HepG2 (cell line): ENCODE measurements around the gene PTGIS. TPM values are rescaled to one million over a fixed set of nuclear protein-coding genes. Genes with fewer than 3 reads are reported as not detected.
A peak's percentile ranks its signal among the peaks of the same experiment; 100 is the strongest.

Source experiments
- CEBPB ChIP-seq: IDR thresholded peaks from 2 replicates; pipeline ENCODE4 v1.6.1; 2011; ENCODE audit warnings: low read depth, low read length, improper control_type of control experiment, borderline replicate concordance
- HMGA1 ChIP-seq: sonication (generic); formaldehyde crosslinking; conservative IDR thresholded peaks from 2 replicates; pipeline ENCODE4 v1.4.0; 2020; ENCODE audit warnings: missing genetic modification reagents
- HOXA9 ChIP-seq: sonication (generic); formaldehyde crosslinking; IDR thresholded peaks from 2 replicates; pipeline ENCODE4 v1.8.1; 2022; ENCODE audit warnings: missing genetic modification reagents, mild to moderate bottlenecking, moderate library complexity, borderline replicate concordance
- TBX3 ChIP-seq: fragments of 450-650 bp; IDR thresholded peaks from 2 replicates; pipeline ENCODE4 v1.6.1; 2017; ENCODE audit warnings: antibody characterized with exemption, mild to moderate bottlenecking, inconsistent platforms, borderline replicate concordance
- ZNF274 ChIP-seq: sonication (generic); formaldehyde crosslinking; IDR thresholded peaks from 2 replicates; pipeline ENCODE4 v1.5.1; 2020; ENCODE audit warnings: mild to moderate bottlenecking, missing genetic modification reagents
- ZNF781 ChIP-seq: sonication (generic); formaldehyde crosslinking; IDR thresholded peaks from 2 replicates; pipeline ENCODE4 v1.5.1; 2020; ENCODE audit warnings: borderline replicate concordance, mild to moderate bottlenecking, missing genetic modification reagents; ENCODE audit errors: not compliant biosample characterization
- ZNF891 ChIP-seq: sonication (generic); formaldehyde crosslinking; IDR thresholded peaks from 2 replicates; pipeline ENCODE4 v1.5.0; 2020; ENCODE audit warnings: mild to moderate bottlenecking, missing genetic modification reagents
- ZSCAN21 ChIP-seq: sonication (generic); formaldehyde crosslinking; IDR thresholded peaks from 2 replicates; pipeline ENCODE4 v1.8.0; 2022; ENCODE audit warnings: mild to moderate bottlenecking, missing genetic modification reagents, moderate library complexity, borderline replicate concordance
- polyA plus RNA-seq, 8 experiments: library from polyadenylated mRNA; depleted of rRNA in 3 of 8; stranded (reverse) in 7 of 8; unstranded in 1 of 8; fragments of >200 nt; fragmentation: Illumina TruSeq in 4 of 8; extraction: Trizol in 4 of 8; gene quantifications; 2 replicates each; pipeline versions ENCODE4 v1.2.1 to v1.2.3, GENCODE V29; 2011 to 2016; ENCODE audit warnings: low read depth in 4 of 8, missing spikeins in 1 of 8, mixed read lengths in 1 of 8; ENCODE audit not compliant: insufficient read depth in 1 of 8
- total RNA-seq, 5 experiments: library from RNA; depleted of rRNA; stranded (reverse); fragments of >200 nt; fragmentation: Illumina TruSeq; extraction: Trizol; gene quantifications; 2 replicates each; pipeline ENCODE4 v1.2.3, GENCODE V29; 2016; ENCODE audit warnings: low read depth in 1 of 5
- TF ChIP-seq, protein P1 (sequence below): sonication (generic); formaldehyde crosslinking; IDR thresholded peaks from 2 replicates; pipeline ENCODE4 v1.5.1; 2020; ENCODE audit warnings: mild to moderate bottlenecking, moderate library complexity, missing genetic modification reagents
- TF ChIP-seq, protein P2 (sequence below): IDR thresholded peaks from 2 replicates; pipeline ENCODE4 v1.4.0; 2020; ENCODE audit warnings: mild to moderate bottlenecking, missing genetic modification reagents
- TF ChIP-seq, protein P3 (sequence below): sonication (generic); formaldehyde crosslinking; IDR thresholded peaks from 2 replicates; pipeline ENCODE4 v1.5.0; 2020; ENCODE audit warnings: missing genetic modification reagents, mild to moderate bottlenecking, borderline replicate concordance

The PTGIS gene
- total and polyA plus RNA-seq, 2 of the 13 experiments (the other 11 are each of a cell fraction or from before 2014, with no cell fraction given): not detected

GRCh38 chr20:49594143-49594930, 26.4 kb upstream of the PTGIS start (continued):
- TF ChIP-seq TBX3: no peak
- 0 out of 2 replicates have a peak, but pooled peaks have one; percentile 24 for TF ChIP-seq ZSCAN21 (CRISPR knock-in tag)
- TF ChIP-seq, protein P1, sequence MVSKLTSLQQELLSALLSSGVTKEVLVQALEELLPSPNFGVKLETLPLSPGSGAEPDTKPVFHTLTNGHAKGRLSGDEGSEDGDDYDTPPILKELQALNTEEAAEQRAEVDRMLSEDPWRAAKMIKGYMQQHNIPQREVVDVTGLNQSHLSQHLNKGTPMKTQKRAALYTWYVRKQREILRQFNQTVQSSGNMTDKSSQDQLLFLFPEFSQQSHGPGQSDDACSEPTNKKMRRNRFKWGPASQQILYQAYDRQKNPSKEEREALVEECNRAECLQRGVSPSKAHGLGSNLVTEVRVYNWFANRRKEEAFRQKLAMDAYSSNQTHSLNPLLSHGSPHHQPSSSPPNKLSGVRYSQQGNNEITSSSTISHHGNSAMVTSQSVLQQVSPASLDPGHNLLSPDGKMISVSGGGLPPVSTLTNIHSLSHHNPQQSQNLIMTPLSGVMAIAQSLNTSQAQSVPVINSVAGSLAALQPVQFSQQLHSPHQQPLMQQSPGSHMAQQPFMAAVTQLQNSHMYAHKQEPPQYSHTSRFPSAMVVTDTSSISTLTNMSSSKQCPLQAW (CRISPR knock-in tag): no peak
- no peak for TF ChIP-seq HOXA9 (CRISPR knock-in tag)
- TF ChIP-seq CEBPB: peak; percentile 62; the same call in 1 of the 2 replicates
- TF ChIP-seq ZNF781 (CRISPR knock-in tag): no peak
- TF ChIP-seq ZNF274 (CRISPR knock-in tag): peak; percentile 45; the same call in 1 of the 2 replicates
- TF ChIP-seq HMGA1: no peak
- TF ChIP-seq, protein P2, sequence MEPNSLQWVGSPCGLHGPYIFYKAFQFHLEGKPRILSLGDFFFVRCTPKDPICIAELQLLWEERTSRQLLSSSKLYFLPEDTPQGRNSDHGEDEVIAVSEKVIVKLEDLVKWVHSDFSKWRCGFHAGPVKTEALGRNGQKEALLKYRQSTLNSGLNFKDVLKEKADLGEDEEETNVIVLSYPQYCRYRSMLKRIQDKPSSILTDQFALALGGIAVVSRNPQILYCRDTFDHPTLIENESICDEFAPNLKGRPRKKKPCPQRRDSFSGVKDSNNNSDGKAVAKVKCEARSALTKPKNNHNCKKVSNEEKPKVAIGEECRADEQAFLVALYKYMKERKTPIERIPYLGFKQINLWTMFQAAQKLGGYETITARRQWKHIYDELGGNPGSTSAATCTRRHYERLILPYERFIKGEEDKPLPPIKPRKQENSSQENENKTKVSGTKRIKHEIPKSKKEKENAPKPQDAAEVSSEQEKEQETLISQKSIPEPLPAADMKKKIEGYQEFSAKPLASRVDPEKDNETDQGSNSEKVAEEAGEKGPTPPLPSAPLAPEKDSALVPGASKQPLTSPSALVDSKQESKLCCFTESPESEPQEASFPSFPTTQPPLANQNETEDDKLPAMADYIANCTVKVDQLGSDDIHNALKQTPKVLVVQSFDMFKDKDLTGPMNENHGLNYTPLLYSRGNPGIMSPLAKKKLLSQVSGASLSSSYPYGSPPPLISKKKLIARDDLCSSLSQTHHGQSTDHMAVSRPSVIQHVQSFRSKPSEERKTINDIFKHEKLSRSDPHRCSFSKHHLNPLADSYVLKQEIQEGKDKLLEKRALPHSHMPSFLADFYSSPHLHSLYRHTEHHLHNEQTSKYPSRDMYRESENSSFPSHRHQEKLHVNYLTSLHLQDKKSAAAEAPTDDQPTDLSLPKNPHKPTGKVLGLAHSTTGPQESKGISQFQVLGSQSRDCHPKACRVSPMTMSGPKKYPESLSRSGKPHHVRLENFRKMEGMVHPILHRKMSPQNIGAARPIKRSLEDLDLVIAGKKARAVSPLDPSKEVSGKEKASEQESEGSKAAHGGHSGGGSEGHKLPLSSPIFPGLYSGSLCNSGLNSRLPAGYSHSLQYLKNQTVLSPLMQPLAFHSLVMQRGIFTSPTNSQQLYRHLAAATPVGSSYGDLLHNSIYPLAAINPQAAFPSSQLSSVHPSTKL (CRISPR knock-in tag): peak; percentile 29; the same call in 1 of the 2 replicates
- TF ChIP-seq ZNF891 (CRISPR knock-in tag): no peak
- TF ChIP-seq, protein P3, sequence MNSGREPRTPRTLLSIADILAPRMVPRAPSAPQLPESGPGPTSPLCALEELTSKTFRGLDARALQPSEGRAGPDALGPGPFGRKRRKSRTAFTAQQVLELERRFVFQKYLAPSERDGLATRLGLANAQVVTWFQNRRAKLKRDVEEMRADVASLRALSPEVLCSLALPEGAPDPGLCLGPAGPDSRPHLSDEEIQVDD (CRISPR knock-in tag): no peak
